ENCODE measurements around the gene COL3A1. TPM values are rescaled to one million over a fixed set of nuclear protein-coding genes. Genes with fewer than 3 reads are reported as not detected.

The COL3A1 gene
- total and polyA plus RNA-seq, 9 of the 15 experiments (the other 6 are each of a cell fraction or from before 2014, with no cell fraction given): 0.01 to 0.71 (median 0.07) TPM; not detected in 2

DNA sequence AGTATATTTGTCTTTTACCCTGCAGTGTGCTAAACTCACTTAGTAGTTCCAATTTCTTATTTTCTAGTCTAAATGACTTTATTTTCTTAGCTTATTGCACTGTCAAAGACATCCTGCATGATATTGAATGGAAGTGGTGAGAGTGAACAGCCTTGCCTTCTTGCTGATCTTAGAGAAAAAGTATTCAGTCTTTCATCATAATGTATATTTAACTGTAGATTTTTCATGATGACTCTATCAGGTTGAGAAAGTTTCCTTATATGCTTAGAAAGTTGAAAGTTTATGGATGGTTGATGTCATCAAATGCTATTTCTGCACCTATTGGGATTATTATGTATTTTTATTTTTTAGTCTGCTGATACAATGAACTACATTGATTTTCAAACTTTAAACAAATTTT, 21.3 kb upstream of the COL3A1 start:
- Histone ChIP-seq H3K27ac (ENCODE audit: extremely low read depth, low read depth, low read length) (no peak overlapping the region), H3K9me1 (ENCODE audit: control insufficient read depth, insufficient read depth, low read length) (no peaks in the 10 kb centered on the region), H3K79me2 (ENCODE audit: control insufficient read depth, insufficient read depth, low read length) (no peaks in the 10 kb centered on the region), H2AFZ (ENCODE audit: low read depth, low read length) (no peak overlapping the region), H3K4me1 (replicated peaks in 1 of 2; ENCODE audit: control insufficient read depth in 2 of 2, insufficient read depth in 2 of 2, low read length in 2 of 2) (no peaks in the 10 kb centered on the region), H3K9ac (ENCODE audit: insufficient read depth in 1 of 2, low read depth in 2 of 2, low read length in 2 of 2) (no peak overlapping the region), H3K4me3 (no peak overlapping the region), H3K9me3 (replicated peaks; ENCODE audit: control insufficient read depth, insufficient read depth, low read depth, low read length) (no peaks in the 10 kb centered on the region; the same call in 1 of the 2 replicates), H3K4me2 (ENCODE audit: insufficient read depth, low read length) (no peak overlapping the region), H3K36me3 (ENCODE audit: control insufficient read depth, insufficient read depth, low read length) (no peaks in the 10 kb centered on the region), H3K27me3 (ENCODE audit: control insufficient read depth in 2 of 2, insufficient read depth in 2 of 2, low read length in 2 of 2) (no peaks in the 10 kb centered on the region), H4K20me1 (replicated peaks; ENCODE audit: control insufficient read depth, insufficient read depth, low read length) (no peaks in the 10 kb centered on the region)
- in situ Hi-C loops (cut with MboI) (no loop called here), intact Hi-C loops (cut with micrococcal nuclease) (no loop called here)
- no TSS peak for BruUV-seq (replicated peaks)
- FAIRE-seq: no peak
- CTCF ChIA-PET (ENCODE audit: low intra/inter-chr PET ratio): no interaction called here
- no peak for TF ChIP-seq TCF3 (CRISPR knock-in tag; IDR thresholded peaks at IDR 0.05)
- no peak for TF ChIP-seq ZNF263 (CRISPR knock-in tag; IDR thresholded peaks at IDR 0.05; ENCODE audit: borderline replicate concordance)
- TF ChIP-seq NFATC3 (IDR thresholded peaks at IDR 0.05): no peak
- TF ChIP-seq, protein P1, sequence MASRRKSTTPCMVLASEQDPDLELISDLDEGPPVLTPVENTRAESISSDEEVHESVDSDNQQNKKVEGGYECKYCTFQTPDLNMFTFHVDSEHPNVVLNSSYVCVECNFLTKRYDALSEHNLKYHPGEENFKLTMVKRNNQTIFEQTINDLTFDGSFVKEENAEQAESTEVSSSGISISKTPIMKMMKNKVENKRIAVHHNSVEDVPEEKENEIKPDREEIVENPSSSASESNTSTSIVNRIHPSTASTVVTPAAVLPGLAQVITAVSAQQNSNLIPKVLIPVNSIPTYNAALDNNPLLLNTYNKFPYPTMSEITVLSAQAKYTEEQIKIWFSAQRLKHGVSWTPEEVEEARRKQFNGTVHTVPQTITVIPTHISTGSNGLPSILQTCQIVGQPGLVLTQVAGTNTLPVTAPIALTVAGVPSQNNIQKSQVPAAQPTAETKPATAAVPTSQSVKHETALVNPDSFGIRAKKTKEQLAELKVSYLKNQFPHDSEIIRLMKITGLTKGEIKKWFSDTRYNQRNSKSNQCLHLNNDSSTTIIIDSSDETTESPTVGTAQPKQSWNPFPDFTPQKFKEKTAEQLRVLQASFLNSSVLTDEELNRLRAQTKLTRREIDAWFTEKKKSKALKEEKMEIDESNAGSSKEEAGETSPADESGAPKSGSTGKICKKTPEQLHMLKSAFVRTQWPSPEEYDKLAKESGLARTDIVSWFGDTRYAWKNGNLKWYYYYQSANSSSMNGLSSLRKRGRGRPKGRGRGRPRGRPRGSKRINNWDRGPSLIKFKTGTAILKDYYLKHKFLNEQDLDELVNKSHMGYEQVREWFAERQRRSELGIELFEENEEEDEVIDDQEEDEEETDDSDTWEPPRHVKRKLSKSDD (conservative IDR thresholded peaks at IDR 0.05; ENCODE audit: low read length): no peak
- TF ChIP-seq ADNP (tag; IDR thresholded peaks at IDR 0.05): no peak
- no peak for TF ChIP-seq GATAD2B (IDR thresholded peaks at IDR 0.05; ENCODE audit: borderline replicate concordance)
- no peak for TF ChIP-seq MCM5 (IDR thresholded peaks at IDR 0.05; ENCODE audit: low read depth)
- no peak for TF ChIP-seq ZNF224 (CRISPR knock-in tag; IDR thresholded peaks at IDR 0.05)
- no peak for TF ChIP-seq FOXK2 (conservative IDR thresholded peaks at IDR 0.05 in 1 of 2, IDR thresholded peaks at IDR 0.05 in 1 of 2; ENCODE audit: low read depth in 2 of 2)
- TF ChIP-seq CEBPB (tag; IDR thresholded peaks at IDR 0.05): no peak
- no peak for TF ChIP-seq RBM14 (IDR thresholded peaks at IDR 0.05; ENCODE audit: borderline replicate concordance, insufficient read depth, low read depth, low read length)
- TF ChIP-seq SMC3 (conservative IDR thresholded peaks at IDR 0.05; ENCODE audit: insufficient read depth, low read depth, low read length): no peak
- TF ChIP-seq BACH1 (tag; IDR thresholded peaks at IDR 0.05): no peak
- TF ChIP-seq PHF8 (IDR thresholded peaks at IDR 0.05; ENCODE audit: borderline replicate concordance, low read length): no peak
- TF ChIP-seq GABPB1 (CRISPR knock-in tag; IDR thresholded peaks at IDR 0.05): no peak
- TF ChIP-seq, protein P2, sequence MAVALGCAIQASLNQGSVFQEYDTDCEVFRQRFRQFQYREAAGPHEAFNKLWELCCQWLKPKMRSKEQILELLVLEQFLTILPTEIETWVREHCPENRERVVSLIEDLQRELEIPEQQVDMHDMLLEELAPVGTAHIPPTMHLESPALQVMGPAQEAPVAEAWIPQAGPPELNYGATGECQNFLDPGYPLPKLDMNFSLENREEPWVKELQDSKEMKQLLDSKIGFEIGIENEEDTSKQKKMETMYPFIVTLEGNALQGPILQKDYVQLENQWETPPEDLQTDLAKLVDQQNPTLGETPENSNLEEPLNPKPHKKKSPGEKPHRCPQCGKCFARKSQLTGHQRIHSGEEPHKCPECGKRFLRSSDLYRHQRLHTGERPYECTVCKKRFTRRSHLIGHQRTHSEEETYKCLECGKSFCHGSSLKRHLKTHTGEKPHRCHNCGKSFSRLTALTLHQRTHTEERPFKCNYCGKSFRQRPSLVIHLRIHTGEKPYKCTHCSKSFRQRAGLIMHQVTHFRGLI (CRISPR knock-in tag; IDR thresholded peaks at IDR 0.05): no peak
- no peak for TF ChIP-seq NFXL1 (CRISPR knock-in tag; IDR thresholded peaks at IDR 0.05)
- no peak for TF ChIP-seq ZNF561 (CRISPR knock-in tag; conservative IDR thresholded peaks at IDR 0.05)
- no peak for TF ChIP-seq C11orf30 (IDR thresholded peaks at IDR 0.05; ENCODE audit: low read depth)
- no peak for TF ChIP-seq ZNF79 (CRISPR knock-in tag; IDR thresholded peaks at IDR 0.05; ENCODE audit: low read depth)
- POLR2A ChIA-PET: no interaction called here
- no peak for DNase-seq (ENCODE audit: extremely low read depth in 1 of 4, low spot score in 3 of 4)
- ATAC-seq: no peak
